H1 (cell line): ENCODE data around the gene MMP25. TPM values are rescaled to one million over a fixed set of nuclear protein-coding genes. Genes with fewer than 3 reads are reported as not detected.

Experiments
- CBX5 ChIP-seq: fragments of 300-800, 300-1000 bp; sonication (generic); IDR thresholded peaks from 2 replicates; pipeline ENCODE4 v1.7.1; 2016; ENCODE audit warnings: antibody characterized with exemption, low read length, low read depth
- CEBPB ChIP-seq: IDR thresholded peaks from 2 replicates; pipeline ENCODE4 v1.6.1; 2012; ENCODE audit warnings: low read depth, low read length
- CHD2 ChIP-seq: IDR thresholded peaks from 2 replicates; pipeline ENCODE4 v1.6.1; 2012; ENCODE audit warnings: low read length, improper control_type of control experiment
- CREB1 ChIP-seq: IDR thresholded peaks from 2 replicates; pipeline ENCODE4 v1.6.1; 2012; ENCODE audit warnings: inconsistent platforms
- CTCF ChIP-seq, 3 experiments: IDR thresholded peaks; 1 replicate in 2 of 3; 2 replicates in 1 of 3; pipeline versions ENCODE4 v1.5.1 to v1.6.1; 2011; ENCODE audit warnings: low read length in 3 of 3, mild to moderate bottlenecking in 3 of 3, inconsistent platforms in 2 of 3, low read depth in 1 of 3, moderate library complexity in 1 of 3; ENCODE audit not compliant: insufficient read depth in 1 of 3; ENCODE audit errors: control extremely low read depth in 1 of 3
- FOSL1 ChIP-seq: IDR thresholded peaks from 2 replicates; pipeline ENCODE4 v1.6.1; 2011; ENCODE audit warnings: mild to moderate bottlenecking, low read depth, low read length, moderate library complexity; ENCODE audit not compliant: insufficient read depth
- GABPA ChIP-seq: IDR thresholded peaks from 2 replicates; pipeline ENCODE4 v1.6.1; 2011; ENCODE audit warnings: mild to moderate bottlenecking, low read length, moderate library complexity, borderline replicate concordance; ENCODE audit not compliant: insufficient read depth
- GTF2F1 ChIP-seq: IDR thresholded peaks from 2 replicates; pipeline ENCODE4 v1.6.1; 2012; ENCODE audit warnings: low read depth, low read length, improper control_type of control experiment, borderline replicate concordance
- HDAC2 ChIP-seq, 2 experiments: fragments of 300-600 bp in 1 of 2; sonication (generic) in 1 of 2; IDR thresholded peaks; 2 replicates each; pipeline ENCODE4 v1.6.1; 2011 to 2012; ENCODE audit warnings: low read depth in 2 of 2, low read length in 2 of 2, mild to moderate bottlenecking in 2 of 2, moderate library complexity in 2 of 2, borderline replicate concordance in 1 of 2, inconsistent platforms in 1 of 2
- JUN ChIP-seq: IDR thresholded peaks from 2 replicates; pipeline ENCODE4 v1.6.1; 2011; ENCODE audit warnings: low read depth, mild to moderate bottlenecking, improper control_type of control experiment, low read length
- KDM1A ChIP-seq: fragments of 200-600, 300-600 bp; sonication (generic); IDR thresholded peaks from 2 replicates; pipeline ENCODE4 v1.7.1; 2016; ENCODE audit warnings: mild to moderate bottlenecking, low read length, borderline replicate concordance
- PHF8 ChIP-seq: fragments of 200-600 bp; sonication (generic); conservative IDR thresholded peaks from 2 replicates; pipeline ENCODE4 v1.7.1; 2012; ENCODE audit warnings: low read depth, mild to moderate bottlenecking, inconsistent platforms, low read length, moderate library complexity
- RBBP5 ChIP-seq: IDR thresholded peaks from 2 replicates; pipeline ENCODE4 v1.7.1; 2012; ENCODE audit warnings: low read depth, mild to moderate bottlenecking, inconsistent platforms, low read length, moderate library complexity, borderline replicate concordance
- SIRT6 ChIP-seq: IDR thresholded peaks from one replicate; pipeline ENCODE4 v1.7.1; 2012; ENCODE audit warnings: low read length, inconsistent platforms
- TAF1 ChIP-seq: IDR thresholded peaks from 2 replicates; pipeline ENCODE4 v1.6.1; 2011; ENCODE audit warnings: mild to moderate bottlenecking, low read depth, low read length
- TAF7 ChIP-seq: optimal IDR thresholded peaks from 2 replicates; pipeline ENCODE3; 2011; ENCODE audit warnings: low read depth, mild to moderate bottlenecking, inconsistent platforms, low read length, moderate library complexity, borderline replicate concordance
- TEAD4 ChIP-seq: IDR thresholded peaks from 2 replicates; pipeline ENCODE4 v1.6.1; 2012; ENCODE audit warnings: low read depth, low read length, inconsistent platforms, mixed read lengths
- USF2 ChIP-seq: IDR thresholded peaks from 2 replicates; pipeline ENCODE4 v1.6.1; 2011; ENCODE audit warnings: low read length, improper control_type of control experiment
- YY1 ChIP-seq: IDR thresholded peaks from 2 replicates; pipeline ENCODE4 v1.6.1; 2011; ENCODE audit warnings: low read depth, mild to moderate bottlenecking, low read length
- polyA plus RNA-seq, 7 experiments: library from polyadenylated mRNA; depleted of rRNA in 3 of 7; stranded (reverse) in 5 of 7; unstranded in 2 of 7; fragments of >200 nt in 5 of 7; fragments of 200-250 nt in 2 of 7; gene quantifications; 1 replicate in 5 of 7; 2 replicates in 1 of 7; 4 replicates in 1 of 7; pipeline versions ENCODE4 v1.2.1 to v1.2.3, GENCODE V29; 2011 to 2013; ENCODE audit warnings: missing spikeins in 2 of 7, mixed read lengths in 2 of 7
- total RNA-seq: library from RNA; stranded (reverse); fragmentation: NEBNext Ultra II Directional; extraction: Animal tissue kit (Norgen Biotek cat#: 25700); gene quantifications from 2 replicates; pipeline ENCODE4 v1.2.1, GENCODE V29; 2021

The MMP25 gene
- total and polyA plus RNA-seq, 2 of the 8 experiments (the other 6 are each of a cell fraction or from before 2014, with no cell fraction given), result 7.7 to 26.7 TPM

GRCh38 chr16:3106205-3106928, 60.0 kb downstream of the MMP25 start (continued):
- TF ChIP-seq TAF1 (peak; percentile 67), HDAC2 (IDR thresholded peaks at IDR 0.05; ENCODE audit: borderline replicate concordance in 1 of 2, low read depth in 2 of 2, low read length in 2 of 2) (no peak), CEBPB (no peak), CHD2 (no peak), TAF7 (peak; percentile 47), KDM1A (no peak), JUN (no peak), FOSL1 (no peak), TEAD4 (no peak), CREB1 (peak; percentile 57), GABPA (peak; percentile 98), CBX5 (no peak), GTF2F1 (no peak), USF2 (no peak), SIRT6 (no peak), CTCF (IDR thresholded peaks at IDR 0.05; ENCODE audit: control extremely low read depth in 1 of 3, insufficient read depth in 1 of 3, low read depth in 1 of 3, low read length in 3 of 3) (no peak), PHF8 (peak; percentile 69; the same call in 1 of the 2 replicates), RBBP5 (peak; percentile 40; the same call in 1 of the 2 replicates), YY1 (no peak)
